SJCRH30 (cell line): ENCODE data around the gene HOGA1. TPM values are rescaled to one million over a fixed set of nuclear protein-coding genes. Genes with fewer than 3 reads are reported as not detected.
"Not testable (repeated sequence)": the region's sequence is repeated elsewhere in the genome, so short reads cannot be mapped to it uniquely, and the experiment has no call there.

Experiments used
- DNase-seq, 2 experiments: peaks; one replicate each; pipeline ENCODE4 v3.0.0-alpha.2; 2015 to 2020
- H3K27ac ChIP-seq: fragments of 250-450 bp; sonication (Bioruptor Pico); 2 replicates; pipeline ENCODE4 v1.5.1; 2020; ENCODE audit warnings: mild to moderate bottlenecking, moderate library complexity
- H3K27me3 ChIP-seq: fragments of 250-450 bp; sonication (Bioruptor Pico); 2 replicates; pipeline ENCODE4 v1.5.1; 2020; ENCODE audit warnings: mild to moderate bottlenecking, moderate library complexity
- H3K36me3 ChIP-seq: fragments of 250-450 bp; sonication (Bioruptor Pico); 2 replicates; pipeline ENCODE4 v1.5.1; 2020; ENCODE audit warnings: mild to moderate bottlenecking, moderate library complexity
- H3K4me1 ChIP-seq: fragments of 250-450 bp; sonication (Bioruptor Pico); 2 replicates; pipeline ENCODE4 v1.5.1; 2020; ENCODE audit warnings: mild to moderate bottlenecking, moderate library complexity
- H3K4me3 ChIP-seq: fragments of 250-450 bp; sonication (Bioruptor Pico); 2 replicates; pipeline ENCODE4 v1.5.1; 2020; ENCODE audit warnings: mild to moderate bottlenecking, moderate library complexity
- H3K9me3 ChIP-seq: fragments of 250-450 bp; sonication (Bioruptor Pico); replicated peaks from 2 replicates; pipeline ENCODE4 v1.5.1; 2020; ENCODE audit warnings: mild to moderate bottlenecking, moderate library complexity
- total RNA-seq: library from RNA; depleted of rRNA; stranded (reverse); fragments of >200 nt; shearing (Covaris generic); gene quantifications from 2 replicates; pipeline ENCODE4 v1.2.3, GENCODE V29; 2014

HOGA1 gene
- total RNA-seq, 1 experiment from 2014 or later = 3.5 TPM

- peak overlapping the region; percentile 73 for H3K4me3 ChIP-seq
- DNase-seq = peak; percentile 11 to 27
- no peak overlapping the region for H3K27ac ChIP-seq
- H3K27me3 ChIP-seq = no peaks in the 10 kb centered on the region
- H3K9me3 ChIP-seq = no peaks in the 10 kb centered on the region
- H3K4me1 ChIP-seq = no peaks in the 10 kb centered on the region
- no peaks in the 10 kb centered on the region for H3K36me3 ChIP-seq
These were observed 49.7 kb downstream of the HOGA1 start for GRCh38 chr10:97633921-97634320.

GRCh38 chr10:97635577-97635976 lies 51.4 kb downstream of the HOGA1 start:
- no peaks in the 10 kb centered on the region for H3K9me3 ChIP-seq
- no peaks in the 10 kb centered on the region for H3K27me3 ChIP-seq
- DNase-seq = no peak
- no peak overlapping the region for H3K27ac ChIP-seq
- H3K4me3 ChIP-seq = no peak overlapping the region
- H3K4me1 ChIP-seq = no peaks in the 10 kb centered on the region
- H3K36me3 ChIP-seq = no peaks in the 10 kb centered on the region

- not testable (repeated sequence) for H3K9me3 ChIP-seq, H3K27ac ChIP-seq, H3K27me3 ChIP-seq, H3K4me1 ChIP-seq, H3K36me3 ChIP-seq, H3K4me3 ChIP-seq, DNase-seq
These were observed 54.9 kb downstream of the HOGA1 start for GRCh38 chr10:97639090-97639489.

GRCh38 chr10:97640174-97640867 lies 56.1 kb downstream of the HOGA1 start, which contains the start of gene PI4K2A:
Gene PI4K2A (plus strand): TSS chr10:97640671. CDS start chr10:97640743, 72 bp downstream.
- H3K9me3 ChIP-seq = no peaks in the 10 kb centered on the region
- no peak within 1 kb of the TSS for H3K27ac ChIP-seq
- peaks cover 12% of the 10 kb centered on the region for H3K36me3 ChIP-seq
- H3K27me3 ChIP-seq = no peaks in the 10 kb centered on the region
- peak; percentile 100 for DNase-seq
- peaks cover 5% of the 10 kb centered on the region for H3K4me1 ChIP-seq
- H3K4me3 ChIP-seq = peak within 1 kb of the TSS; percentile 67

DNA sequence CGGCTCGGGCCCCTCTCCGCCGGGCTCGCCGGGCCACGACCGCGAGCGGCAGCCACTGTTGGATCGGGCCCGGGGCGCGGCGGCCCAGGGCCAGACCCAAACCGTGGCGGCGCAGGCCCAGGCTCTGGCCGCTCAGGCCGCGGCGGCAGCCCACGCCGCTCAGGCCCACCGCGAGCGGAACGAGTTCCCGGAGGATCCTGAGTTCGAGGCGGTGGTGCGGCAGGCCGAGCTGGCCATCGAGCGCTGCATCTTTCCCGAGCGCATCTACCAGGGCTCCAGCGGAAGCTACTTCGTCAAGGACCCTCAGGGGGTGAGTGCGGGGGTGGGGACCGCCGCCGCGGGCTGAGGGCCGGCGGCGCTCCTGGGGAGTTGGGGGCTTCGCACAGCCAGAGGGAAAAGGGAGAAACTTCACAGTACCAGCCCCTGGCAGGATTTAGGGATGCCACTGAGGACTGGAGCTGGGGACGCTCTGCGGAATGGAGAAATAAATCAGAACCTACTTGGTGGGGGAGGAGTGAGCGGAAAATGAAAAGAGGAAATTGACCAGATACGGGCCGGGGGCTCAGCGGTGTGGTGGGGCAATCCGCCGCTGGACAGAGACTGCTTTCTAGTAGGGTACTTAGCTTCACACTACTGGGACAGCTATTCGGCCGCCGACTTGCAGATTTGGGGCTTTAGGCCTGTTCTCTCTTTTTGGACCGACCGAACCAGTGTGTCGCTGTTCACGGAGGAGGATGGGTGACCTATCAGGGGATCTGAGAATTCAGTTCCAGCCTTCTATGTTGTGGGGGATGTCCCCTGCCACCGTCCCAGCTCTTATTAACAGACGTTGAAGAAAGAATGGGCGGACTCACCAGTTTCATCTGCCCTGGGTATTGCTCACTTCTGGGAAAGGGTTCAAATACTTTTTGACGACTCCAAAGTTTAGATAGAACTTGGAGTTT lies 57.0 kb downstream of the HOGA1 start:
- H3K9me3 ChIP-seq = no peaks in the 10 kb centered on the region
- H3K27me3 ChIP-seq = no peaks in the 10 kb centered on the region
- peaks cover 5% of the 10 kb centered on the region for H3K4me1 ChIP-seq
- H3K36me3 ChIP-seq = peaks cover 14% of the 10 kb centered on the region
- H3K4me3 ChIP-seq = peak overlapping the region; percentile 67
- DNase-seq = peak; percentile 44 to 45
- no peak overlapping the region for H3K27ac ChIP-seq

GRCh38 chr10:97642471-97643159 lies 58.4 kb downstream of the HOGA1 start:
- not testable (repeated sequence) for H3K27ac ChIP-seq, H3K27me3 ChIP-seq, H3K4me3 ChIP-seq, H3K9me3 ChIP-seq, DNase-seq, H3K4me1 ChIP-seq
- H3K36me3 ChIP-seq = peaks cover 18% of the 10 kb centered on the region

- H3K36me3 ChIP-seq = peaks cover 18% of the 10 kb centered on the region
- no peak overlapping the region for H3K27ac ChIP-seq
- H3K27me3 ChIP-seq = no peaks in the 10 kb centered on the region
- no peak overlapping the region for H3K4me3 ChIP-seq
- no peaks in the 10 kb centered on the region for H3K9me3 ChIP-seq
- DNase-seq = no peak
- peaks cover 5% of the 10 kb centered on the region for H3K4me1 ChIP-seq
These were observed 59.3 kb downstream of the HOGA1 start for GRCh38 chr10:97643441-97643985.

GRCh38 chr10:97644936-97645335 lies 60.7 kb downstream of the HOGA1 start:
- no peak overlapping the region for H3K4me3 ChIP-seq
- H3K36me3 ChIP-seq = peaks cover 18% of the 10 kb centered on the region
- H3K27me3 ChIP-seq = no peaks in the 10 kb centered on the region
- H3K4me1 ChIP-seq = peaks cover 13% of the 10 kb centered on the region
- no peak overlapping the region for H3K27ac ChIP-seq
- no peaks in the 10 kb centered on the region for H3K9me3 ChIP-seq
- no peak for DNase-seq

DNA sequence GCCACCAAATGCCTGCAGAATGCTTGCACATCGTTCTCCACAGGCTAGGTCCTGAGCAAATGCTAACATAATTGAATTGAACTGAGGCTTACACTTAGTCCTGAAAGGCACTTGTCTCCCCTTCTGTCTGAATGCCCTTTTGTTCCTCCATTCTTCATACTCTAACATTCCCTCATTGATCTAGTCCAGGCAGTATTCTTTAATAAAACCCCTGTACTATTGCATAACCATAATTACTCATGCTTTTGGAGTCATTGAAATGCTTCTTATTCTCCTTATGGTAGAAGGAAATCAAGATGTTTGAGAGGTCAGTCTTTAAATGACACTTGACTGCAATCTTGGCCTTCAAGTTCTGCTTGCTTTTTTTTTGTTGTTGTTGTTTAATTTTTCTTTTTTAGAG lies 63.4 kb downstream of the HOGA1 start:
- no peak overlapping the region for H3K4me3 ChIP-seq
- H3K27ac ChIP-seq = no peak overlapping the region
- no peaks in the 10 kb centered on the region for H3K9me3 ChIP-seq
- H3K36me3 ChIP-seq = peaks cover 28% of the 10 kb centered on the region
- no peaks in the 10 kb centered on the region for H3K27me3 ChIP-seq
- no peak for DNase-seq
- peaks cover 8% of the 10 kb centered on the region for H3K4me1 ChIP-seq

- Histone ChIP-seq H3K27ac (no peak overlapping the region), H3K4me3 (no peak overlapping the region), H3K4me1 (peaks cover 8% of the 10 kb centered on the region), H3K27me3 (no peaks in the 10 kb centered on the region), H3K9me3 (no peaks in the 10 kb centered on the region), H3K36me3 (peaks cover 29% of the 10 kb centered on the region)
- DNase-seq = peak; percentile 20 to 44
These were observed 64.6 kb downstream of the HOGA1 start for GRCh38 chr10:97648562-97649404.

GRCh38 chr10:97649405-97649750 lies 65.2 kb downstream of the HOGA1 start:
- not testable (repeated sequence) for H3K4me1 ChIP-seq, H3K27me3 ChIP-seq, H3K9me3 ChIP-seq, H3K4me3 ChIP-seq, H3K27ac ChIP-seq, DNase-seq
- peaks cover 25% of the 10 kb centered on the region for H3K36me3 ChIP-seq

DNA sequence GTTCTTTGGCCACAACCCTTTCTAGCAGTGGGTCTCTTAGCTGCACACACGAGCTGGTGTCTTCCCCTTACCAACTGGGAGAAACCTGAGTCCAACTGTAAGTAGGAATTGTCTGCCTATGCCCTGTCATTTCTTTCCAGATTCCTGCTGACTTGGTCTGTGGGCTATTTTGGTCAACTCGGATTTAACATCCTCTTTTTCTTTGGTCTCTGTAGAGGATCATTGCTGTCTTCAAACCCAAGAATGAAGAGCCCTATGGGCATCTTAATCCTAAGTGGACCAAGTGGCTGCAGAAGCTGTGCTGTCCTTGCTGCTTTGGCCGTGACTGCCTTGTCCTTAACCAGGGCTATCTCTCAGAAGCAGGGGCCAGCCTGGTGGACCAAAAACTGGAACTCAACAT lies 66.5 kb downstream of the HOGA1 start:
- no peak overlapping the region for H3K27ac ChIP-seq
- H3K4me1 ChIP-seq = peaks cover 8% of the 10 kb centered on the region
- H3K36me3 ChIP-seq = peaks cover 20% of the 10 kb centered on the region
- no peak for DNase-seq
- H3K4me3 ChIP-seq = no peak overlapping the region
- H3K27me3 ChIP-seq = no peaks in the 10 kb centered on the region
- no peaks in the 10 kb centered on the region for H3K9me3 ChIP-seq

DNA sequence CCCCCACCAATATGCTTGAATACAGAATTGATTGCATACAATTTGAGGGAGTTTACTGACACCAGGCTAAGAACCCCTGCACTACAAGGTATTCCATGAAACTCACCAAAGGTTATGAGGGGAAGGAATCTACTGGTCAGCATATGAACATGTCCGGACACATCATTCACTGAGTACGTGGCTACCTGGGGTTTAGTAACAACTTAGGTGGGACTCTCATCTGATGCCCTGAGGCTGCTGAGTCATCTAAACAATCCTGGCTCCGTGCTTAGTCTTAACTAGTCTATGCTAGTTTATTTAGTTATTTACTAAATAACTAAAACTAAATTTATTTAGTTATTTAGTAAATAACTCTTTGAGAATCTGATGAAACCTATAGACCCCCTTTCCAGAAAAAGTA lies 67.6 kb downstream of the HOGA1 start:
- DNase-seq = no peak
- no peak overlapping the region for H3K4me3 ChIP-seq
- H3K9me3 ChIP-seq = no peaks in the 10 kb centered on the region
- H3K27ac ChIP-seq = no peak overlapping the region
- H3K4me1 ChIP-seq = peaks cover 8% of the 10 kb centered on the region
- H3K36me3 ChIP-seq = peaks cover 26% of the 10 kb centered on the region
- H3K27me3 ChIP-seq = no peaks in the 10 kb centered on the region

DNA sequence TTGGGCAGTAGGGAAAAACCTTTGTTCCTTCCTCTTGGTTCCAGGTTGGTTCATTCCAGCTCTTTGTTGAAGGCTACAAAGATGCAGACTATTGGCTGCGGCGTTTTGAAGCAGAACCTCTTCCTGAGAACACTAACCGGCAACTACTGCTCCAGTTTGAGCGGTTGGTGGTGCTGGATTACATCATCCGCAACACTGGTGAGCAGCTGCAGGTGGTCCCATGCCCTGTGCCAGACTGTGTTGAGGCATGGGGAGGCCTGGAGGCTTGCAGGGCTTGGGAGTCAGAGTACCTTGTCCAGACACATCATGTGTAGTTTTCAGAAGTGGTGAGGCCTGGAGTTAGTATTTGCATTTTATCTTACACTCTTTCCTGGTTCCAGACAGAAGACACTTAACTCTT lies 72.6 kb downstream of the HOGA1 start:
- no peak for DNase-seq
- H3K4me1 ChIP-seq = no peaks in the 10 kb centered on the region
- H3K27me3 ChIP-seq = no peaks in the 10 kb centered on the region
- no peaks in the 10 kb centered on the region for H3K9me3 ChIP-seq
- no peak overlapping the region for H3K27ac ChIP-seq
- no peak overlapping the region for H3K4me3 ChIP-seq
- H3K36me3 ChIP-seq = peaks cover 23% of the 10 kb centered on the region
